ENCODE data around the gene SP6.

SP6 gene

DNA sequence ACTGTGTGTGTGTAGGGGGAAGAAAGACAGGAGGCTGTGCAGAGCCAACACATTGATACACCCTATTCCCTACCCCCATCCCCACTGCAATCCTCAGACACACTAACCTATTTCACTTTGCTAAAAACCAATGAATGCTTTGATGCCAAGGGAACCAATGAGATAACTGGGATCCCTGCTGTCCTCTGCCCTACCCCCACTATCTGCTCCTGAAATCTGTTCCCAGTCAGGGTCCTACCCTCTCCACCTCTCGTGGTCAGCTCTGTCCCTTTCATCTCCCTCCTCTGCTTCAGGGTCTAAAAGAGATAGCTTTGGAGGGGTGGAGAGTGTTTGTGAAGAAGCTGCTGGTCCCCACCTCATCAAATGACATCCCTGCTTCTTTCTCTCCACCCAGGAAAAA is 19.1 kb upstream of the SP6 start:
- Histone ChIP-seq H3K27ac (ENCODE audit: low read length) (no peak overlapping the region), H4K20me1 (ENCODE audit: insufficient read depth, low read length) (no peaks in the 10 kb centered on the region), H3K9ac (ENCODE audit: low read depth, low read length) (no peak overlapping the region), H3K27me3 (ENCODE audit: insufficient read depth, low read length, poor library complexity) (peaks cover 22% of the 10 kb centered on the region), H3K79me2 (ENCODE audit: insufficient read depth, low read length) (no peaks in the 10 kb centered on the region), H3K36me3 (ENCODE audit: insufficient read depth, low read length) (no peaks in the 10 kb centered on the region), H3K4me3 (ENCODE audit: low read depth in 1 of 2, low read length in 2 of 2) (no peak overlapping the region), H3K4me1 (ENCODE audit: insufficient read depth, low read length) (no peaks in the 10 kb centered on the region), H3K9me3 (ENCODE audit: insufficient read depth, low read length, severe bottlenecking) (no peaks in the 10 kb centered on the region), H2AFZ (ENCODE audit: low read depth, low read length) (no peak overlapping the region), H3K4me2 (ENCODE audit: insufficient read depth, low read length) (no peak overlapping the region)
- DNase-seq (no peak), ATAC-seq (ENCODE audit: insufficient read depth, low read depth) (no peak)
- TF ChIP-seq EZH2 (IDR thresholded peaks at IDR 0.05; ENCODE audit: borderline replicate concordance, low read depth, low read length, severe bottlenecking) (no peak), CTCF (IDR thresholded peaks at IDR 0.05; ENCODE audit: borderline replicate concordance, extremely low read depth, low read length, poor library complexity, severe bottlenecking) (no peak)

DNA sequence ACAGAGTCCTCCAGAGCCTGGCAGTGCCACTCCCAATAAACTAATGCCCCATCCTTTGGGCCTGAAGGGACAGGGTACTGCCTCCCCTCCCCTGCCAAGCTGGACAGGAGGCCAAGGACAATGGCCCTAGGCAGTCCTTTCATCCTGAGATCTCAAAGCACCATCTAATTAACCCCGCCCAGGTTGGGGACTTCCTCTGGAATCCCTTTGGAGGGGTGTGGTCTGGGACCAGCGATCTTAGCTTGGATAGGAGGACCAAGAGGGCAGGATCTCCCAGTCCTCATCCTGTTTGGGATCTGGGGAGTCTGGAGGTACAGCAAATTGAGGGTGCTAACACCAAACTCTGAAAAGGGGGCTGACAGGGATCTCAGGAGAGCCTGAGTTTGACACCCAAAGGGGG is 18.2 kb upstream of the SP6 start:
- Histone ChIP-seq H3K4me1 (ENCODE audit: insufficient read depth, low read length) (no peaks in the 10 kb centered on the region), H3K79me2 (ENCODE audit: insufficient read depth, low read length) (no peaks in the 10 kb centered on the region), H3K27me3 (ENCODE audit: insufficient read depth, low read length, poor library complexity) (peaks cover 22% of the 10 kb centered on the region), H3K9ac (ENCODE audit: low read depth, low read length) (no peak overlapping the region), H4K20me1 (ENCODE audit: insufficient read depth, low read length) (no peaks in the 10 kb centered on the region), H3K27ac (ENCODE audit: low read length) (no peak overlapping the region), H3K4me2 (ENCODE audit: insufficient read depth, low read length) (no peak overlapping the region), H3K4me3 (ENCODE audit: low read depth in 1 of 2, low read length in 2 of 2) (no peak overlapping the region), H2AFZ (ENCODE audit: low read depth, low read length) (no peak overlapping the region), H3K9me3 (ENCODE audit: insufficient read depth, low read length, severe bottlenecking) (no peaks in the 10 kb centered on the region), H3K36me3 (ENCODE audit: insufficient read depth, low read length) (no peaks in the 10 kb centered on the region)
- ATAC-seq (ENCODE audit: insufficient read depth, low read depth) (no peak), DNase-seq (no peak)
- TF ChIP-seq CTCF (IDR thresholded peaks at IDR 0.05; ENCODE audit: borderline replicate concordance, extremely low read depth, low read length, poor library complexity, severe bottlenecking) (no peak), EZH2 (IDR thresholded peaks at IDR 0.05; ENCODE audit: borderline replicate concordance, low read depth, low read length, severe bottlenecking) (no peak)

GRCh38 chr17:47867813-47868533 is 17.0 kb upstream of the SP6 start:
- no peaks in the 10 kb centered on the region for H3K79me2 ChIP-seq (ENCODE audit: insufficient read depth, low read length)
- H3K4me1 ChIP-seq (ENCODE audit: insufficient read depth, low read length) = no peaks in the 10 kb centered on the region
- TF ChIP-seq EZH2 (IDR thresholded peaks at IDR 0.05; ENCODE audit: borderline replicate concordance, low read depth, low read length, severe bottlenecking) = no peak
- no peak for TF ChIP-seq CTCF (IDR thresholded peaks at IDR 0.05; ENCODE audit: borderline replicate concordance, extremely low read depth, low read length, poor library complexity, severe bottlenecking)
- no peaks in the 10 kb centered on the region for H3K9me3 ChIP-seq (ENCODE audit: insufficient read depth, low read length, severe bottlenecking)
- H2AFZ ChIP-seq (ENCODE audit: low read depth, low read length) = no peak overlapping the region
- H4K20me1 ChIP-seq (ENCODE audit: insufficient read depth, low read length) = no peaks in the 10 kb centered on the region
- ATAC-seq (ENCODE audit: insufficient read depth, low read depth) (no peak), DNase-seq (no peak)
- no peaks in the 10 kb centered on the region for H3K36me3 ChIP-seq (ENCODE audit: insufficient read depth, low read length)
- H3K4me2 ChIP-seq (ENCODE audit: insufficient read depth, low read length) = no peak overlapping the region
- no peak overlapping the region for H3K4me3 ChIP-seq (ENCODE audit: low read depth in 1 of 2, low read length in 2 of 2)
- H3K27ac ChIP-seq (ENCODE audit: low read length) = no peak overlapping the region
- H3K9ac ChIP-seq (ENCODE audit: low read depth, low read length) = no peak overlapping the region
- H3K27me3 ChIP-seq (ENCODE audit: insufficient read depth, low read length, poor library complexity) = peaks cover 20% of the 10 kb centered on the region
